Measurements from ENCODE around the gene PCDHB10. TPM values are rescaled to one million over a fixed set of nuclear protein-coding genes. Genes with fewer than 3 reads are reported as not detected.

PCDHB10 gene
- 9.3 and 10.4 TPM in 2 replicates for total RNA-seq (ENCODE audit: low replicate concordance)

DNA sequence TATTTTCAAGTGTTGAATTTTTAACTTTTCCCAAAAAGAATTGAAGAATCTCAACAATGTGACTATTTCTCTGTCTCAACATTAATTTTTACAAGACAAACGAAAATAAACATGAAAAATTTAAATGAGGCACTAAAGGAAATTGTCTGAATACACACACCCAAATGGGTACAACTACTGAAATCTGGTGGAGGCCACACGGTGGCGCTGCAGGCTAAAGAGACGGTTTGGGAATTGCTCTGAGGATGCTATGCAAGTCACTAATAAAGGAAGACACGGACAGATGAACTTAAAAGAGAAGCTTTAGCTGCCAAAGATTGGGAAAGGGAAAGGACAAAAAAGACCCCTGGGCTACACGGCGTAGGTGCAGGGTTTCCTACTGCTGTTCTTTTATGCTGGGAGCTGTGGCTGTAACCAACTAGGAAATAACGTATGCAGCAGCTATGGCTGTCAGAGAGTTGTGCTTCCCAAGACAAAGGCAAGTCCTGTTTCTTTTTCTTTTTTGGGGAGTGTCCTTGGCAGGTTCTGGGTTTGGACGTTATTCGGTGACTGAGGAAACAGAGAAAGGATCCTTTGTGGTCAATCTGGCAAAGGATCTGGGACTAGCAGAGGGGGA is at the start of gene PCDHB10:
PCDHB10 (plus strand) TSS at position 244 of the 616 bp plus-strand sequence; CDS start at position 444, 200 bp downstream.
- peak; percentile 80 for DNase-seq (ENCODE audit: low spot score)
- no peak within 1 kb of the TSS for H3K27ac Mint-ChIP-seq
- peaks cover 17% of the 10 kb centered on the region for H3K36me3 Mint-ChIP-seq
- Histone ChIP-seq H3K4me2 (peak within 1 kb of the TSS; percentile 76), H4K20me1 (ENCODE audit: low read depth) (no peaks in the 10 kb centered on the region), H2AFZ (replicated peaks) (peak within 1 kb of the TSS; percentile 94), H3K4me3 (peak within 1 kb of the TSS; percentile 43), H3K4me1 (no peaks in the 10 kb centered on the region), H3K9ac (no peak within 1 kb of the TSS), H3K79me2 (ENCODE audit: low read depth) (no peaks in the 10 kb centered on the region), H3K9me3 (ENCODE audit: low read depth) (peaks cover 22% of the 10 kb centered on the region), H3F3A (ENCODE audit: low read depth) (peaks cover 6% of the 10 kb centered on the region), H3K27ac (no peak within 1 kb of the TSS), H3K36me3 (peaks cover 9% of the 10 kb centered on the region), H3K27me3 (no peaks in the 10 kb centered on the region)
- H3K4me3 Mint-ChIP-seq = peak within 1 kb of the TSS; percentile 69
- peaks cover 57% of the 10 kb centered on the region for H3K9me3 Mint-ChIP-seq
- H3K27me3 Mint-ChIP-seq (ENCODE audit: insufficient read depth, low read depth) = peaks cover 6% of the 10 kb centered on the region
- H3K4me1 Mint-ChIP-seq = no peaks in the 10 kb centered on the region
- TF ChIP-seq EZH2phosphoT487 (IDR thresholded peaks at IDR 0.05) = no peak
- peak; percentile 89 for TF ChIP-seq CTCF (IDR thresholded peaks at IDR 0.05)
- TF ChIP-seq EZH2 (IDR thresholded peaks at IDR 0.05) = no peak

DNA sequence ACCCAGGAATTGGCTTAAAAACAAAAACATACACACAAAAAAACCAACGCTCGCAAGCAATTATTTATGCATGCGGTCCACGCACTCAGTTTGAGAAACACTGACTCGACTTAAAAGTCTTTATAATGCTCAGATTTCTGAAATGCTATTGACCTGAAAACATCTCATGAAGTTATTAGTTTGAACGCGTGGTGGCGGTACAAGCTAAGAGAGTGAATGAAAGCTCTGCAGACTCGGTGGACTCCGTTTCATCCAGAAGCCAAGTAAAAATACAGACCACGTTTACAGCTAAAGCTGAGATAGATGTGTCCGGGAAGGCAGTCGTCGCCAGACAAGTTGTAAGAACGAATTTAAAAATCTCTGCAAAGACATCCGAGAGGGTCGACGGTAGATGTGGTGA is 42.3 kb upstream of the PCDHB10 start, which contains the start of gene PCDHB6:
PCDHB6 (plus strand) TSS at position 246 of the 400 bp plus-strand sequence. CDS start 201 bp downstream, outside the sequence.
- Histone ChIP-seq H3K9me3 (ENCODE audit: low read depth) (no peaks in the 10 kb centered on the region), H3K36me3 (no peaks in the 10 kb centered on the region), H3K4me1 (no peaks in the 10 kb centered on the region), H3K27ac (no peak within 1 kb of the TSS), H3K27me3 (peaks cover 3% of the 10 kb centered on the region), H2AFZ (replicated peaks) (no peak within 1 kb of the TSS), H3K79me2 (ENCODE audit: low read depth) (no peaks in the 10 kb centered on the region), H3F3A (ENCODE audit: low read depth) (no peaks in the 10 kb centered on the region), H3K4me3 (no peak within 1 kb of the TSS), H4K20me1 (ENCODE audit: low read depth) (no peaks in the 10 kb centered on the region), H3K9ac (no peak within 1 kb of the TSS), H3K4me2 (no peak within 1 kb of the TSS)
- Mint-ChIP-seq H3K4me3 (no peak within 1 kb of the TSS), H3K4me1 (no peaks in the 10 kb centered on the region), H3K27ac (no peak within 1 kb of the TSS), H3K36me3 (no peaks in the 10 kb centered on the region), H3K27me3 (ENCODE audit: insufficient read depth, low read depth) (no peaks in the 10 kb centered on the region), H3K9me3 (peaks cover 35% of the 10 kb centered on the region)
- TF ChIP-seq EZH2 (IDR thresholded peaks at IDR 0.05) = no peak
- TF ChIP-seq CTCF (IDR thresholded peaks at IDR 0.05) = peak; percentile 37
- peak; percentile 5 for DNase-seq (ENCODE audit: low spot score)

DNA sequence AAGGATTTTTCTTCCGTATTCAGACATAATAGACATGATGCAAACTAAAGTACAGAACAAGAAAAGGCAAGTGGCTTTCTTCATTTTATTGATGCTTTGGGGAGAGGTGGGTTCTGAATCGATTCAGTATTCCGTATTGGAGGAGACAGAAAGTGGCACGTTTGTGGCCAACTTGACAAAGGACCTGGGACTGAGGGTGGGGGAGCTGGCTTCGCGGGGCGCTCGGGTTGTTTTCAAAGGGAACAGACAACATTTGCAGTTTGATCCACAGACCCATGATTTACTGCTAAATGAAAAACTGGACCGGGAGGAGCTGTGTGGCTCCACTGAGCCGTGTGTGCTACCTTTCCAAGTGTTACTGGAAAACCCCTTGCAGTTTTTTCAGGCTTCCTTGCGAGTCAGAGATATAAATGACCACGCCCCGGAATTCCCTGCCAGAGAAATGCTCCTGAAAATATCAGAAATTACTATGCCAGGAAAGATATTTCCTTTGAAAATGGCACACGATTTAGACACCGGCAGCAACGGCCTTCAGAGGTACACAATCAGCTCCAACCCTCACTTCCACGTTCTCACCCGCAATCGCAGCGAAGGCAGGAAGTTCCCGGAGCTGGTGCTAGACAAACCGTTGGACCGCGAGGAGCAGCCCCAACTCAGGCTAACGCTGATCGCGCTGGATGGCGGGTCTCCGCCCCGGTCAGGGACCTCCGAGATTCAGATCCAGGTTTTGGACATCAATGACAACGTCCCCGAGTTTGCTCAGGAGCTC is 41.7 kb upstream of the PCDHB10 start:
- Histone ChIP-seq H3K27me3 (peaks cover 3% of the 10 kb centered on the region), H3F3A (ENCODE audit: low read depth) (no peaks in the 10 kb centered on the region), H3K9me3 (ENCODE audit: low read depth) (no peaks in the 10 kb centered on the region), H3K36me3 (no peaks in the 10 kb centered on the region), H4K20me1 (ENCODE audit: low read depth) (no peaks in the 10 kb centered on the region), H2AFZ (replicated peaks) (no peak overlapping the region), H3K79me2 (ENCODE audit: low read depth) (no peaks in the 10 kb centered on the region), H3K9ac (no peak overlapping the region), H3K4me1 (no peaks in the 10 kb centered on the region), H3K27ac (no peak overlapping the region), H3K4me3 (no peak overlapping the region), H3K4me2 (no peak overlapping the region)
- TF ChIP-seq EZH2 (IDR thresholded peaks at IDR 0.05) (no peak), CTCF (IDR thresholded peaks at IDR 0.05) (no peak), EZH2phosphoT487 (IDR thresholded peaks at IDR 0.05) (no peak)
- no peaks in the 10 kb centered on the region for H3K36me3 Mint-ChIP-seq
- H3K27ac Mint-ChIP-seq = no peak overlapping the region
- no peaks in the 10 kb centered on the region for H3K4me1 Mint-ChIP-seq
- no peaks in the 10 kb centered on the region for H3K27me3 Mint-ChIP-seq (ENCODE audit: insufficient read depth, low read depth)
- H3K9me3 Mint-ChIP-seq = peaks cover 36% of the 10 kb centered on the region
- no peak for DNase-seq (ENCODE audit: low spot score)
- no peak overlapping the region for H3K4me3 Mint-ChIP-seq

Measured in neural progenitor cell (in vitro differentiated cells).